Measurements from ENCODE around the gene ZCRB1. TPM values are rescaled to one million over a fixed set of nuclear protein-coding genes. Genes with fewer than 3 reads are reported as not detected.
"Not testable (repeated sequence)": the region's sequence is repeated elsewhere in the genome, so short reads cannot be mapped to it uniquely, and the experiment has no call there.

ZCRB1 gene
- total RNA-seq, 1 donor: 32.6 TPM

GRCh38 chr12:42361909-42362646 lies 36.2 kb upstream of the ZCRB1 start:
- no peak overlapping the region for H3K27ac ChIP-seq (ENCODE audit: low read depth, low read length)
- no peak overlapping the region for H3K4me2 ChIP-seq (ENCODE audit: insufficient read depth, low read length)
- no peaks in the 10 kb centered on the region for H3K27me3 ChIP-seq (ENCODE audit: insufficient read depth, low read length)
- no peak overlapping the region for H2AFZ ChIP-seq (ENCODE audit: low read length)
- H3K4me3 ChIP-seq (ENCODE audit: insufficient read depth, low read length): no peak overlapping the region
- peaks cover 31% of the 10 kb centered on the region for H3K79me2 ChIP-seq (ENCODE audit: insufficient read depth, low read length)
- no peaks in the 10 kb centered on the region for H4K20me1 ChIP-seq (ENCODE audit: insufficient read depth, low read length)
- peaks cover 5% of the 10 kb centered on the region for H3K36me3 ChIP-seq (ENCODE audit: insufficient read depth, low read length)
- peaks cover 4% of the 10 kb centered on the region for H3K4me1 ChIP-seq (ENCODE audit: insufficient read depth, low read length)
- H3K9me3 ChIP-seq (ENCODE audit: low read depth, low read length): no peaks in the 10 kb centered on the region
- TF ChIP-seq CTCF (IDR thresholded peaks at IDR 0.05; ENCODE audit: extremely low read depth, low read depth, low read length): no peak
- DNase-seq (ENCODE audit: insufficient read length, low spot score, missing footprints): no peak

DNA sequence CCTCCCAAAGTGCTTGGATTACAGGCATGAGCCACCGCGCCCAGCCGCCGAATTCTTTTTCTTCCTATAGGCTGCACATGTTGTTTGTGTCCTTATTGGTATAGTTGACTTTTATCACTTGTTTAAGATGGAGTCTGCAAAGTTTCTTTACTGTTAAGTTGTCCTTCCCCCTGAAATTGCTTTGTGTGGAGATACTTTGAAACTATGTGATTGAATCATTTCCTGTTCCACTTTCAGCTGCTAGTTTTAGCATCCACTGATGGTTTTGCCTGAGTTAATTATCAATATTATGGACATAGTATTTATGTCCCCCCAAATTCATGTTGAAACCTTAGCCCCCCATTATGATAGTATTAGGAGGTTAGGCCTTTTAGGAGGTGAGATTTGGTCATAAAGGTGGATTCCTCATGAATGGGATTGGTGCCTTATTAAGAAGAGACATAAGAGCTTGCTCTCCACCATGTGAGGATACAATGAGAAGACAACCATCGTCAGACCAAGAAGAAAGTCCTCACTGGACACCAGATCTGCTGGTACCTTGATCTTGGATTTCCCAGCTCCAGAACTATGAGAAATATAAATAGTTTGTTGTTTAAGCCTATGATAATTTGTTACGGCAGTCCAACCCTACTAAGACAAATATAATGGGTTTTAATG lies 35.0 kb upstream of the ZCRB1 start:
- Histone ChIP-seq H3K36me3 (ENCODE audit: insufficient read depth, low read length) (peaks cover 10% of the 10 kb centered on the region), H4K20me1 (ENCODE audit: insufficient read depth, low read length) (no peaks in the 10 kb centered on the region), H3K9me3 (ENCODE audit: low read depth, low read length) (no peaks in the 10 kb centered on the region), H3K4me3 (ENCODE audit: insufficient read depth, low read length) (no peak overlapping the region), H3K27ac (ENCODE audit: low read depth, low read length) (no peak overlapping the region), H2AFZ (ENCODE audit: low read length) (no peak overlapping the region), H3K79me2 (ENCODE audit: insufficient read depth, low read length) (peaks cover 34% of the 10 kb centered on the region), H3K4me2 (ENCODE audit: insufficient read depth, low read length) (no peak overlapping the region), H3K27me3 (ENCODE audit: insufficient read depth, low read length) (no peaks in the 10 kb centered on the region), H3K4me1 (ENCODE audit: insufficient read depth, low read length) (peaks cover 4% of the 10 kb centered on the region)
- TF ChIP-seq CTCF (IDR thresholded peaks at IDR 0.05; ENCODE audit: extremely low read depth, low read depth, low read length): no peak
- DNase-seq (ENCODE audit: insufficient read length, low spot score, missing footprints): no peak

GRCh38 chr12:42356344-42356743 lies 30.4 kb upstream of the ZCRB1 start:
- no peaks in the 10 kb centered on the region for H3K9me3 ChIP-seq (ENCODE audit: low read depth, low read length)
- no peaks in the 10 kb centered on the region for H4K20me1 ChIP-seq (ENCODE audit: insufficient read depth, low read length)
- no peak overlapping the region for H3K4me3 ChIP-seq (ENCODE audit: insufficient read depth, low read length)
- no peak overlapping the region for H2AFZ ChIP-seq (ENCODE audit: low read length)
- peaks cover 4% of the 10 kb centered on the region for H3K4me1 ChIP-seq (ENCODE audit: insufficient read depth, low read length)
- H3K36me3 ChIP-seq (ENCODE audit: insufficient read depth, low read length): peaks cover 20% of the 10 kb centered on the region
- peaks cover 24% of the 10 kb centered on the region for H3K79me2 ChIP-seq (ENCODE audit: insufficient read depth, low read length)
- no peak for DNase-seq (ENCODE audit: insufficient read length, low spot score, missing footprints)
- TF ChIP-seq CTCF (IDR thresholded peaks at IDR 0.05; ENCODE audit: extremely low read depth, low read depth, low read length): no peak
- H3K4me2 ChIP-seq (ENCODE audit: insufficient read depth, low read length): no peak overlapping the region
- H3K27ac ChIP-seq (ENCODE audit: low read depth, low read length): no peak overlapping the region
- no peaks in the 10 kb centered on the region for H3K27me3 ChIP-seq (ENCODE audit: insufficient read depth, low read length)

GRCh38 chr12:42350021-42350407 lies 24.1 kb upstream of the ZCRB1 start:
- not testable (repeated sequence) for H3K27ac ChIP-seq (ENCODE audit: low read depth, low read length); H3K36me3 ChIP-seq (ENCODE audit: insufficient read depth, low read length); H3K27me3 ChIP-seq (ENCODE audit: insufficient read depth, low read length); H3K4me3 ChIP-seq (ENCODE audit: insufficient read depth, low read length); H3K4me2 ChIP-seq (ENCODE audit: insufficient read depth, low read length); H3K9me3 ChIP-seq (ENCODE audit: low read depth, low read length); H3K4me1 ChIP-seq (ENCODE audit: insufficient read depth, low read length); H4K20me1 ChIP-seq (ENCODE audit: insufficient read depth, low read length); H2AFZ ChIP-seq (ENCODE audit: low read length); DNase-seq (ENCODE audit: insufficient read length, low spot score, missing footprints)
- peaks cover 47% of the 10 kb centered on the region for H3K79me2 ChIP-seq (ENCODE audit: insufficient read depth, low read length)

- H3K36me3 ChIP-seq (ENCODE audit: insufficient read depth, low read length); H3K27me3 ChIP-seq (ENCODE audit: insufficient read depth, low read length): not testable (repeated sequence)
- H3K79me2 ChIP-seq (ENCODE audit: insufficient read depth, low read length): peaks cover 52% of the 10 kb centered on the region
Measured at GRCh38 chr12:42349119-42350020, 23.5 kb upstream of the ZCRB1 start.

More at GRCh38 chr12:42349119-42350020, 23.5 kb upstream of the ZCRB1 start:
- not testable (repeated sequence) for H3K4me1 ChIP-seq (ENCODE audit: insufficient read depth, low read length); H3K4me3 ChIP-seq (ENCODE audit: insufficient read depth, low read length); DNase-seq (ENCODE audit: insufficient read length, low spot score, missing footprints); H3K4me2 ChIP-seq (ENCODE audit: insufficient read depth, low read length); H2AFZ ChIP-seq (ENCODE audit: low read length); H3K9me3 ChIP-seq (ENCODE audit: low read depth, low read length); H4K20me1 ChIP-seq (ENCODE audit: insufficient read depth, low read length); H3K27ac ChIP-seq (ENCODE audit: low read depth, low read length)

Data from osteoblast (primary cell).